D721Med (cell line): Measurements from ENCODE around the gene DGKQ.

Source experiments
- DNase-seq: peaks from one replicate; pipeline ENCODE4 v3.0.0; 2011; ENCODE audit warnings: low spot score; ENCODE audit not compliant: insufficient read length
- FAIRE-seq: peaks from 2 replicates; lab custom pipeline; 2011; peaks lifted over from hg19 to GRCh38; lab: Jason Lieb, UNC
- CTCF ChIP-seq: IDR thresholded peaks from 2 replicates; pipeline ENCODE4 v1.5.1; 2012; ENCODE audit warnings: mild to moderate bottlenecking, control low read depth; ENCODE audit not compliant: insufficient read depth; ENCODE audit errors: missing control alignments

The DGKQ gene

GRCh38 chr4:992297-993110 is 19.1 kb upstream of the DGKQ start:
- no peak for FAIRE-seq
- no peak for TF ChIP-seq CTCF
- no peak for DNase-seq

GRCh38 chr4:991451-992296 is 18.3 kb upstream of the DGKQ start:
- DNase-seq (no peak), FAIRE-seq (no peak)
- TF ChIP-seq CTCF, result no peak

GRCh38 chr4:990746-991367 is 17.5 kb upstream of the DGKQ start:
- TF ChIP-seq CTCF, result no peak
- FAIRE-seq (no peak), DNase-seq (no peak)

GRCh38 chr4:989722-990471 is 16.5 kb upstream of the DGKQ start:
- DNase-seq (no peak), FAIRE-seq (no peak)
- no peak for TF ChIP-seq CTCF

- DNase-seq (no peak), FAIRE-seq (no peak)
- TF ChIP-seq CTCF, result no peak
These were observed 15.7 kb upstream of the DGKQ start for GRCh38 chr4:988726-989721.
